Measurements from ENCODE around the gene SP110.
A peak's percentile ranks its signal among the peaks of the same experiment; 100 is the strongest.

The SP110 gene

GRCh38 chr2:230221493-230221892 is 1.7 kb upstream of the SP110 start:
- Histone ChIP-seq H3K27me3 (ENCODE audit: control insufficient read depth, insufficient read depth, low read length) (no peaks in the 10 kb centered on the region), H3K4me1 (ENCODE audit: control insufficient read depth, low read depth, low read length) (peaks cover 5% of the 10 kb centered on the region), H3K36me3 (ENCODE audit: control insufficient read depth, low read depth, low read length) (no peaks in the 10 kb centered on the region), H3K9me3 (ENCODE audit: control insufficient read depth, low read depth, low read length) (no peaks in the 10 kb centered on the region), H3K4me3 (ENCODE audit: low read length) (no peak overlapping the region), H3K27ac (ENCODE audit: low read length) (no peak overlapping the region), H3K9ac (ENCODE audit: low read length) (no peak overlapping the region)

DNA sequence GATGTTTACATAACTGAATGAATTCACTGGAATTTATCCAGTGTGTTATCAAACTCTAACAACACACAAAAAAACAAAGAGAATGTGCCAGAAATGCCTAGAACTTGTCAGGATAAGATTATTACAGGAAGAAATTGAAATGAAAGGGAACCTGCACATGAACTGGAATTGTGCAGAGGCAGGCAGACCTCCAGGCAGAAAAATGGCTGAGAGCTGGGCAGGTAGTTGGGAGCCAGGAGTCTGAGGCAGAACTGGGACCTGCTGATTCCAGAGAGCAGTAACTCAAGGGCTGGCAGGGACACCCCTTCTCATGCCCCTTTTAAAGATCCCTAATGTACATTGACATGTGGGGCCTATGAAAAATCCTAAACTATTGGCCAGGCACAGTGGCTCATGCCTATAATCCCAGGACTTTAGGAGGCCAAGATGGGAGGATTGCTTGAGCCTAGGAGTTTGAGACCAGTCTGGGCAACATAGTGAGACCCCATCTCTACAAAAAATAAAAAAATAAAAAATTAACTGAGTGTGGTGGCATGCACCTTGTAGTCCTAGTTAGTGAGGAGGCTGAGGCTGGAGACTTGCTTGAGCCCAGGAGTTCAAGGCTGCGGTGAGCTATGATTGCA is 674 bp upstream of the SP110 start:
- no peaks in the 10 kb centered on the region for H3K36me3 ChIP-seq (ENCODE audit: control insufficient read depth, low read depth, low read length)
- H3K4me1 ChIP-seq (ENCODE audit: control insufficient read depth, low read depth, low read length): peaks cover 5% of the 10 kb centered on the region
- peak overlapping the region; percentile 59 for H3K27ac ChIP-seq (ENCODE audit: low read length)
- peak overlapping the region; percentile 8 for H3K9ac ChIP-seq (ENCODE audit: low read length)
- H3K9me3 ChIP-seq (ENCODE audit: control insufficient read depth, low read depth, low read length): no peaks in the 10 kb centered on the region
- peak overlapping the region; percentile 63 for H3K4me3 ChIP-seq (ENCODE audit: low read length)
- H3K27me3 ChIP-seq (ENCODE audit: control insufficient read depth, insufficient read depth, low read length): no peaks in the 10 kb centered on the region

GRCh38 chr2:230218421-230218820 is 1.4 kb downstream of the SP110 start:
- no peaks in the 10 kb centered on the region for H3K27me3 ChIP-seq (ENCODE audit: control insufficient read depth, insufficient read depth, low read length)
- no peaks in the 10 kb centered on the region for H3K9me3 ChIP-seq (ENCODE audit: control insufficient read depth, low read depth, low read length)
- no peak overlapping the region for H3K4me3 ChIP-seq (ENCODE audit: low read length)
- H3K9ac ChIP-seq (ENCODE audit: low read length): no peak overlapping the region
- H3K4me1 ChIP-seq (ENCODE audit: control insufficient read depth, low read depth, low read length): peaks cover 5% of the 10 kb centered on the region
- H3K36me3 ChIP-seq (ENCODE audit: control insufficient read depth, low read depth, low read length): no peaks in the 10 kb centered on the region
- no peak overlapping the region for H3K27ac ChIP-seq (ENCODE audit: low read length)

- Histone ChIP-seq H3K9ac (ENCODE audit: low read length) (no peak overlapping the region), H3K4me3 (ENCODE audit: low read length) (no peak overlapping the region), H3K27me3 (ENCODE audit: control insufficient read depth, insufficient read depth, low read length) (no peaks in the 10 kb centered on the region), H3K36me3 (ENCODE audit: control insufficient read depth, low read depth, low read length) (no peaks in the 10 kb centered on the region), H3K4me1 (ENCODE audit: control insufficient read depth, low read depth, low read length) (peaks cover 5% of the 10 kb centered on the region), H3K27ac (ENCODE audit: low read length) (no peak overlapping the region), H3K9me3 (ENCODE audit: control insufficient read depth, low read depth, low read length) (no peaks in the 10 kb centered on the region)
Observed at GRCh38 chr2:230217424-230217823, 2.4 kb downstream of the SP110 start.

- no peak overlapping the region for H3K4me3 ChIP-seq (ENCODE audit: low read length)
- no peaks in the 10 kb centered on the region for H3K27me3 ChIP-seq (ENCODE audit: control insufficient read depth, insufficient read depth, low read length)
- no peaks in the 10 kb centered on the region for H3K36me3 ChIP-seq (ENCODE audit: control insufficient read depth, low read depth, low read length)
- no peak overlapping the region for H3K27ac ChIP-seq (ENCODE audit: low read length)
- no peak overlapping the region for H3K9ac ChIP-seq (ENCODE audit: low read length)
- no peaks in the 10 kb centered on the region for H3K9me3 ChIP-seq (ENCODE audit: control insufficient read depth, low read depth, low read length)
- peaks cover 5% of the 10 kb centered on the region for H3K4me1 ChIP-seq (ENCODE audit: control insufficient read depth, low read depth, low read length)
Observed at GRCh38 chr2:230216489-230216888, 3.3 kb downstream of the SP110 start.

GRCh38 chr2:230209422-230210051 is 10.2 kb downstream of the SP110 start:
- Histone ChIP-seq H3K36me3 (ENCODE audit: control insufficient read depth, low read depth, low read length) (no peaks in the 10 kb centered on the region), H3K27ac (ENCODE audit: low read length) (no peak overlapping the region), H3K9ac (ENCODE audit: low read length) (no peak overlapping the region), H3K27me3 (ENCODE audit: control insufficient read depth, insufficient read depth, low read length) (no peaks in the 10 kb centered on the region), H3K4me1 (ENCODE audit: control insufficient read depth, low read depth, low read length) (no peaks in the 10 kb centered on the region), H3K9me3 (ENCODE audit: control insufficient read depth, low read depth, low read length) (no peaks in the 10 kb centered on the region), H3K4me3 (ENCODE audit: low read length) (no peak overlapping the region)

DNA sequence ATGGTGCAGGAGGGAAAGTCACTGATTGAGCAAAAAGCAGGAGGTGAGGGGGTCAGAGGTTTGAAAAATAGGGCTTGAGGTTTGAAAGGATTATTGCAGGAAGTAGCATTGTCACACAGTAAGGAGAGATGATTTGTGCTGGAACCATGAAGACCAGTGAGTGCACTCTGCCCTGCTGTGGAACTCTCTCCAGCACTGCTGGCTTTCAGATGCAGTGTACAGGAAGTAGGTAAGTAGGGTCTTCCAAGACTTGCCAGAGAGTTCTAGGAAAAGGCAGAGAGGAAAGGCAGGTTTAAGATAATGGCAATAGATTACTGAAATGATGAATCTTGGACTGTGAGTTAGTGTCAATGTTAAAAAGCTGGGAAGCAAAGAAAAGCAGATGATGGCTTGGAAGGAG is 11.2 kb downstream of the SP110 start:
- no peaks in the 10 kb centered on the region for H3K36me3 ChIP-seq (ENCODE audit: control insufficient read depth, low read depth, low read length)
- no peak overlapping the region for H3K9ac ChIP-seq (ENCODE audit: low read length)
- no peaks in the 10 kb centered on the region for H3K9me3 ChIP-seq (ENCODE audit: control insufficient read depth, low read depth, low read length)
- no peak overlapping the region for H3K27ac ChIP-seq (ENCODE audit: low read length)
- H3K27me3 ChIP-seq (ENCODE audit: control insufficient read depth, insufficient read depth, low read length): no peaks in the 10 kb centered on the region
- H3K4me3 ChIP-seq (ENCODE audit: low read length): no peak overlapping the region
- H3K4me1 ChIP-seq (ENCODE audit: control insufficient read depth, low read depth, low read length): no peaks in the 10 kb centered on the region

- H3K4me3 ChIP-seq (ENCODE audit: low read length): no peak overlapping the region
- H3K36me3 ChIP-seq (ENCODE audit: control insufficient read depth, low read depth, low read length): no peaks in the 10 kb centered on the region
- H3K4me1 ChIP-seq (ENCODE audit: control insufficient read depth, low read depth, low read length): no peaks in the 10 kb centered on the region
- no peak overlapping the region for H3K27ac ChIP-seq (ENCODE audit: low read length)
- no peaks in the 10 kb centered on the region for H3K9me3 ChIP-seq (ENCODE audit: control insufficient read depth, low read depth, low read length)
- H3K27me3 ChIP-seq (ENCODE audit: control insufficient read depth, insufficient read depth, low read length): no peaks in the 10 kb centered on the region
- no peak overlapping the region for H3K9ac ChIP-seq (ENCODE audit: low read length)
Observed at GRCh38 chr2:230205721-230206120, 14.1 kb downstream of the SP110 start.

DNA sequence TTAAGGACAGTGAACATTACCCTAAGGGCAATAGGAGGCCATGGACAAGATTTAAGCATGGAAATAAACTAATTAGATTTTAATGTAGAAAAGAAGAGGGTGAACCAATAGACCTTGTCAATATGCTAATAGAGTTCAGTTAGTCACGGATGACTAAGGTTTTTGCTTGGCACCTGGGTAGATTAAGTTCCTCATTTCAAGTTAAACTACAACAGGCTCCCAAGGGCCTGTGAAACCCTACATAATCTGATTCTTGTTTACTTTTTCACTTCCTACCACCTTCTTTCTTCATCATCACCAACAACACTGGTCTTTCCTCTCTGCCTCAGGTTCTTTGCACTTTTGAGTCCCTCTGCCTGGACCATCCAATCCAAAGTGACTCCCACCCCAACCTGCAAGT is 14.8 kb downstream of the SP110 start:
- Histone ChIP-seq H3K36me3 (ENCODE audit: control insufficient read depth, low read depth, low read length) (no peaks in the 10 kb centered on the region), H3K27ac (ENCODE audit: low read length) (no peak overlapping the region), H3K4me1 (ENCODE audit: control insufficient read depth, low read depth, low read length) (no peaks in the 10 kb centered on the region), H3K9me3 (ENCODE audit: control insufficient read depth, low read depth, low read length) (no peaks in the 10 kb centered on the region), H3K27me3 (ENCODE audit: control insufficient read depth, insufficient read depth, low read length) (no peaks in the 10 kb centered on the region), H3K4me3 (ENCODE audit: low read length) (no peak overlapping the region), H3K9ac (ENCODE audit: low read length) (no peak overlapping the region)

GRCh38 chr2:230203110-230203676 is 16.6 kb downstream of the SP110 start:
- Histone ChIP-seq H3K9ac (ENCODE audit: low read length) (no peak overlapping the region), H3K4me3 (ENCODE audit: low read length) (no peak overlapping the region), H3K27ac (ENCODE audit: low read length) (no peak overlapping the region), H3K9me3 (ENCODE audit: control insufficient read depth, low read depth, low read length) (no peaks in the 10 kb centered on the region), H3K36me3 (ENCODE audit: control insufficient read depth, low read depth, low read length) (no peaks in the 10 kb centered on the region), H3K4me1 (ENCODE audit: control insufficient read depth, low read depth, low read length) (no peaks in the 10 kb centered on the region), H3K27me3 (ENCODE audit: control insufficient read depth, insufficient read depth, low read length) (no peaks in the 10 kb centered on the region)

GRCh38 chr2:230202430-230203109 is 17.2 kb downstream of the SP110 start:
- H3K4me1 ChIP-seq (ENCODE audit: control insufficient read depth, low read depth, low read length): no peaks in the 10 kb centered on the region
- no peak overlapping the region for H3K9ac ChIP-seq (ENCODE audit: low read length)
- no peaks in the 10 kb centered on the region for H3K9me3 ChIP-seq (ENCODE audit: control insufficient read depth, low read depth, low read length)
- no peak overlapping the region for H3K27ac ChIP-seq (ENCODE audit: low read length)
- no peaks in the 10 kb centered on the region for H3K36me3 ChIP-seq (ENCODE audit: control insufficient read depth, low read depth, low read length)
- H3K4me3 ChIP-seq (ENCODE audit: low read length): no peak overlapping the region
- no peaks in the 10 kb centered on the region for H3K27me3 ChIP-seq (ENCODE audit: control insufficient read depth, insufficient read depth, low read length)
